Spleen (tissue), 7 donors: Measurements from ENCODE around the gene CCNL2.

Source experiments
- POLR2A ChIP-seq, 3 donors: fragments of 450-650 bp; IDR thresholded peaks; one replicate each; pipeline ENCODE4 v1.5.1; 2017; ENCODE audit warnings: antibody characterized with exemption in 3 of 3, mild to moderate bottlenecking in 1 of 3
- POLR2AphosphoS5 ChIP-seq, 3 donors: sonication (generic); formaldehyde crosslinking; IDR thresholded peaks; one replicate each; pipeline ENCODE4 v1.5.1; 2017; ENCODE audit warnings: antibody characterized with exemption in 3 of 3
- TF ChIP-seq, protein P1 (sequence below), 11 experiments: fragments of 200-600 bp in 7 of 11; fragments of 450-650 bp in 4 of 11; sonication (generic) in 4 of 11; IDR thresholded peaks in 8 of 11; conservative IDR thresholded peaks in 3 of 11; 1 replicate in 7 of 11; 2 replicates in 4 of 11; pipeline versions ENCODE4 v1.4.0 to v1.8.0; 2016 to 2021; ENCODE audit warnings: antibody characterized with exemption in 11 of 11, inconsistent platforms in 4 of 11, mild to moderate bottlenecking in 1 of 11
- donor health status: DM: no; HTN: no; CAD: no; lungs with moderate emphysema.
- donor health status: DM: no; HTN: no; CAD: no.
- donor health status: DM: no; HTN: no; CAD: no.

DNA sequence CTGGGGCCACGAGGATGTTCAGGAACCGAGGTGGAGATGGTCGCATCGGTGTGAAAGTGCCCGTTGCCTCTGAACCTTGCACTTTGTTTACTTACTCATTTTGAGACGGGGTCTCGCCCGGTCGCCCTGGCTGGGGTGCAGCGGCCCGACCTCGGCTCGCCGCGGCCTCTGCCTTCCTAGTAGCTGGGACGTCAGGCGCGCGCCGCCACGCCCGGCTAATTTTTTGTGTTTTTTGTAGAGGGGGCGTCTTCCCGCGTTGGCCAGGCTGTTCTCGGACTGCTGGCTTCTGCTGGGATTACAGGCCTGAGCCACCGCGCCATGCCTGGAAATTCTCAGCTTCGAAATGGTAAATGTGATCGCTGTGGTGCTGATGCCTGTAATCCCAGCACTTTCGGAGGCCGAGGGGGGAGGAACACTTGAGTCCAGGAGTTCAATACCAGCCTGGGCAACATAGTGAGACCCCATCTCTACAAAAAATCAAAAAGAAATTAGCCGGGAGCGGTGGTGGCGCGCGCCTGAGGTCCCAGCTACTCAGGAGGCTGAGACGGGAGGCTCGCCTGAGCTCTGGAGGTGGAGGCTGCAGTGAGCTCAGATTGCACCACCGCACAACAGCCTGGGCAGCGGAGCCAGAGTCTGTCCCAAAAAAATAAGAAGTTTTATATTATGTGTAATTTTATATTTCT, 8.6 kb upstream of the CCNL2 start:
- TF ChIP-seq, protein P1, sequence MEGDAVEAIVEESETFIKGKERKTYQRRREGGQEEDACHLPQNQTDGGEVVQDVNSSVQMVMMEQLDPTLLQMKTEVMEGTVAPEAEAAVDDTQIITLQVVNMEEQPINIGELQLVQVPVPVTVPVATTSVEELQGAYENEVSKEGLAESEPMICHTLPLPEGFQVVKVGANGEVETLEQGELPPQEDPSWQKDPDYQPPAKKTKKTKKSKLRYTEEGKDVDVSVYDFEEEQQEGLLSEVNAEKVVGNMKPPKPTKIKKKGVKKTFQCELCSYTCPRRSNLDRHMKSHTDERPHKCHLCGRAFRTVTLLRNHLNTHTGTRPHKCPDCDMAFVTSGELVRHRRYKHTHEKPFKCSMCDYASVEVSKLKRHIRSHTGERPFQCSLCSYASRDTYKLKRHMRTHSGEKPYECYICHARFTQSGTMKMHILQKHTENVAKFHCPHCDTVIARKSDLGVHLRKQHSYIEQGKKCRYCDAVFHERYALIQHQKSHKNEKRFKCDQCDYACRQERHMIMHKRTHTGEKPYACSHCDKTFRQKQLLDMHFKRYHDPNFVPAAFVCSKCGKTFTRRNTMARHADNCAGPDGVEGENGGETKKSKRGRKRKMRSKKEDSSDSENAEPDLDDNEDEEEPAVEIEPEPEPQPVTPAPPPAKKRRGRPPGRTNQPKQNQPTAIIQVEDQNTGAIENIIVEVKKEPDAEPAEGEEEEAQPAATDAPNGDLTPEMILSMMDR (IDR thresholded peaks at IDR 0.05 in 8 of 11, conservative IDR thresholded peaks at IDR 0.05 in 3 of 11) = no peak
- TF ChIP-seq POLR2AphosphoS5 (IDR thresholded peaks at IDR 0.05) = no peak
- no peak for TF ChIP-seq POLR2A (IDR thresholded peaks at IDR 0.05)
